ENCODE data around the gene PRPF31. TPM values are rescaled to one million over a fixed set of nuclear protein-coding genes. Genes with fewer than 3 reads are reported as not detected.

The PRPF31 gene
- total RNA-seq, 1 donor from 2014 or later = 68.3 TPM

- H3K27me3 ChIP-seq (ENCODE audit: control insufficient read depth, insufficient read depth, low read length) = no peaks in the 10 kb centered on the region
- no peak overlapping the region for H3K4me3 ChIP-seq (ENCODE audit: low read depth, low read length)
- DNase-seq (ENCODE audit: low read depth) = no peak
- peaks cover 4% of the 10 kb centered on the region for H3K36me3 ChIP-seq (ENCODE audit: control insufficient read depth, insufficient read depth, low read length)
- no peak for TF ChIP-seq CTCF (IDR thresholded peaks at IDR 0.05; ENCODE audit: insufficient read depth, low read length, poor library complexity, severe bottlenecking)
These were observed 30.1 kb downstream of the PRPF31 start for GRCh38 chr19:54145541-54146158.

- TF ChIP-seq CTCF (IDR thresholded peaks at IDR 0.05; ENCODE audit: insufficient read depth, low read length, poor library complexity, severe bottlenecking) = no peak
- Histone ChIP-seq H3K36me3 (ENCODE audit: control insufficient read depth, insufficient read depth, low read length) (peaks cover 5% of the 10 kb centered on the region), H3K4me3 (ENCODE audit: low read depth, low read length) (no peak overlapping the region), H3K27me3 (ENCODE audit: control insufficient read depth, insufficient read depth, low read length) (no peaks in the 10 kb centered on the region)
- DNase-seq (ENCODE audit: low read depth) = no peak
These were observed 32.1 kb downstream of the PRPF31 start for GRCh38 chr19:54147676-54148075.

GRCh38 chr19:54148158-54148557, 32.6 kb downstream of the PRPF31 start:
- TF ChIP-seq CTCF (IDR thresholded peaks at IDR 0.05; ENCODE audit: insufficient read depth, low read length, poor library complexity, severe bottlenecking) = no peak
- Histone ChIP-seq H3K36me3 (ENCODE audit: control insufficient read depth, insufficient read depth, low read length) (peaks cover 5% of the 10 kb centered on the region), H3K4me3 (ENCODE audit: low read depth, low read length) (no peak overlapping the region), H3K27me3 (ENCODE audit: control insufficient read depth, insufficient read depth, low read length) (no peaks in the 10 kb centered on the region)
- DNase-seq (ENCODE audit: low read depth) = no peak

GRCh38 chr19:54149021-54149812, 33.7 kb downstream of the PRPF31 start:
- Histone ChIP-seq H3K27me3 (ENCODE audit: control insufficient read depth, insufficient read depth, low read length) (no peaks in the 10 kb centered on the region), H3K4me3 (ENCODE audit: low read depth, low read length) (no peak overlapping the region), H3K36me3 (ENCODE audit: control insufficient read depth, insufficient read depth, low read length) (peaks cover 8% of the 10 kb centered on the region)
- no peak for TF ChIP-seq CTCF (IDR thresholded peaks at IDR 0.05; ENCODE audit: insufficient read depth, low read length, poor library complexity, severe bottlenecking)
- no peak for DNase-seq (ENCODE audit: low read depth)

DNA sequence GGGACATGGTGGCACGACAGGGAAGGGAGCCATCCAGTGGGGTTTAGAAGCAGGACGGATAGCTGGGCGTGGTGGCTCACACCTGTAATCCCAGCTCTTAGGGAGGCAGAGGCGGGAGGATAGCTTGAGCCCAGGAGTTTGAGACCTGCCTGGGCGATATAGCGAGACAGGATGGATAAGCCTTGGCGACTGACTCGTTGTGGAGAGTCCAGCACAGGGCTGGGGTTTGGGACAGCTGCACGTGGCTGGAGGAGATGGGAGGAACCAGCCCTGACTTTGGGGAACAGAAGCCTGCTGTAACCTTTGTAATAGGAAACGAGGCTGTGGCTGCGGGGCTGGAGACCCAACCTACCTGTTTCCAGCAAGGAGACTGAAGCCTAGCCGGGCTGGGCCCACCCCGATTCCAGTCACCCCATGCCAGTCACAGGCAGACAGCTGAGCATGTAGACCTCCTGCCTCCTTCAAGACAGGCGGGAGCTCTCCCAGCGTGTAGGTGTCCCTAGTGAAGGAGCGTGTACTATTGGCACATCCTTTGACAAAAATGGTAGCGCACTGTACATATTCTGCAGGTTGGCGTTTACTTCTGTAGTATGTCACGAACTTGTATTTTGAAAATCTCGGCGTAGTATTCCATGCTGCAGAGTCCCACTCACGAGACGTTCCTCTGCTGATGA, 35.9 kb downstream of the PRPF31 start:
- peaks cover 8% of the 10 kb centered on the region for H3K36me3 ChIP-seq (ENCODE audit: control insufficient read depth, insufficient read depth, low read length)
- no peaks in the 10 kb centered on the region for H3K27me3 ChIP-seq (ENCODE audit: control insufficient read depth, insufficient read depth, low read length)
- H3K4me3 ChIP-seq (ENCODE audit: low read depth, low read length) = no peak overlapping the region
- TF ChIP-seq CTCF (IDR thresholded peaks at IDR 0.05; ENCODE audit: insufficient read depth, low read length, poor library complexity, severe bottlenecking) = no peak
- DNase-seq (ENCODE audit: low read depth) = no peak

All from kidney epithelial cell (primary cell).